Astrocyte (in vitro differentiated cells and primary cell): ENCODE measurements around the gene SCGB1D2. TPM values are rescaled to one million over a fixed set of nuclear protein-coding genes. Genes with fewer than 3 reads are reported as not detected.

Experiments used
- DNase-seq: peaks from one replicate; pipeline ENCODE4 v3.0.0-alpha.2; 2010; ENCODE audit warnings: low read depth
- FAIRE-seq: peaks from 2 replicates; lab custom pipeline; 2011; peaks lifted over from hg19 to GRCh38; lab: Jason Lieb, UNC
- H2AFZ ChIP-seq: 2 replicates; pipeline ENCODE4 v1.6.0; 2012; ENCODE audit warnings: low read depth, low read length, inconsistent platforms
- H3K27ac ChIP-seq: 2 replicates; pipeline ENCODE4 v1.5.1; 2011; ENCODE audit warnings: low read depth, low read length, inconsistent platforms
- H3K27me3 ChIP-seq: 2 replicates; pipeline ENCODE4 v1.6.0; 2011; ENCODE audit warnings: low read length, inconsistent platforms; ENCODE audit not compliant: insufficient read depth
- H3K36me3 ChIP-seq: 2 replicates; pipeline ENCODE4 v1.5.1; 2011; ENCODE audit warnings: low read length, inconsistent platforms; ENCODE audit not compliant: insufficient read depth
- H3K4me1 ChIP-seq: 2 replicates; pipeline ENCODE4 v1.5.1; 2011; ENCODE audit warnings: low read length, inconsistent platforms; ENCODE audit not compliant: insufficient read depth
- H3K4me2 ChIP-seq: 2 replicates; pipeline ENCODE4 v1.6.0; 2012; ENCODE audit warnings: low read length, inconsistent platforms
- H3K4me3 ChIP-seq: 2 replicates; pipeline ENCODE4 v1.5.1; 2011; ENCODE audit warnings: low read depth, mild to moderate bottlenecking, low read length, inconsistent platforms; ENCODE audit not compliant: insufficient read depth
- H3K79me2 ChIP-seq: 2 replicates; pipeline ENCODE4 v1.6.0; 2012; ENCODE audit warnings: mild to moderate bottlenecking, low read length, inconsistent platforms; ENCODE audit not compliant: insufficient read depth
- H3K9ac ChIP-seq: 2 replicates; pipeline ENCODE4 v1.6.0; 2012; ENCODE audit warnings: mild to moderate bottlenecking, low read length, inconsistent platforms
- H3K9me3 ChIP-seq: 2 replicates; pipeline ENCODE4 v1.5.1; 2012; ENCODE audit warnings: low read depth, mild to moderate bottlenecking, low read length, inconsistent platforms; ENCODE audit not compliant: insufficient read depth
- H4K20me1 ChIP-seq: 2 replicates; pipeline ENCODE4 v1.6.0; 2012; ENCODE audit warnings: low read length, inconsistent platforms; ENCODE audit not compliant: insufficient read depth
- H3K27ac Mint-ChIP-seq: one replicate; pipeline ENCODE4 v1.8.0; 2021; ENCODE audit warnings: mild to moderate bottlenecking, mixed read lengths; ENCODE audit not compliant: unreplicated experiment
- H3K27me3 Mint-ChIP-seq: one replicate; pipeline ENCODE4 v1.8.0; 2021; ENCODE audit warnings: low read depth, mixed read lengths; ENCODE audit not compliant: unreplicated experiment
- H3K36me3 Mint-ChIP-seq: one replicate; pipeline ENCODE4 v1.8.0; 2021; ENCODE audit warnings: low read depth, mixed read lengths; ENCODE audit not compliant: unreplicated experiment
- H3K4me1 Mint-ChIP-seq: one replicate; pipeline ENCODE4 v1.8.0; 2021; ENCODE audit warnings: low read depth, mixed read lengths; ENCODE audit not compliant: unreplicated experiment
- H3K4me3 Mint-ChIP-seq: one replicate; pipeline ENCODE4 v1.8.0; 2021; ENCODE audit warnings: mild to moderate bottlenecking, moderate library complexity, mixed read lengths; ENCODE audit not compliant: unreplicated experiment
- H3K9me3 Mint-ChIP-seq: one replicate; pipeline ENCODE4 v1.8.0; 2021; ENCODE audit warnings: mild to moderate bottlenecking, mixed read lengths; ENCODE audit not compliant: unreplicated experiment
- EZH2 ChIP-seq: IDR thresholded peaks from 2 replicates; pipeline ENCODE4 v1.6.1; 2012; ENCODE audit warnings: mild to moderate bottlenecking, low read length, inconsistent platforms; ENCODE audit not compliant: insufficient read depth
- total RNA-seq: library from RNA; stranded (reverse); gene quantifications from 2 replicates; pipeline ENCODE4 v1.2.1, GENCODE V29; 2021
- TF ChIP-seq, protein P1 (sequence below): IDR thresholded peaks from 2 replicates; pipeline ENCODE4 v1.5.1; 2011; ENCODE audit warnings: low read depth, mild to moderate bottlenecking, inconsistent platforms, low read length, moderate library complexity; ENCODE audit not compliant: insufficient read depth

SCGB1D2 gene
- total RNA-seq, 1 donor from 2014 or later, result not detected

- Histone ChIP-seq H3K4me1 (no peaks in the 10 kb centered on the region), H4K20me1 (no peaks in the 10 kb centered on the region), H3K9me3 (no peaks in the 10 kb centered on the region), H3K9ac (no peak overlapping the region), H3K36me3 (no peaks in the 10 kb centered on the region), H3K4me3 (no peak overlapping the region), H3K4me2 (no peak overlapping the region), H3K79me2 (no peaks in the 10 kb centered on the region), H3K27me3 (peaks cover 3% of the 10 kb centered on the region), H2AFZ (no peak overlapping the region), H3K27ac (no peak overlapping the region)
- Mint-ChIP-seq H3K4me1 (peaks cover 4% of the 10 kb centered on the region), H3K4me3 (no peak overlapping the region), H3K36me3 (no peaks in the 10 kb centered on the region), H3K27ac (no peak overlapping the region), H3K9me3 (peaks cover 10% of the 10 kb centered on the region), H3K27me3 (peaks cover 14% of the 10 kb centered on the region)
- TF ChIP-seq EZH2, result no peak
- TF ChIP-seq, protein P1, sequence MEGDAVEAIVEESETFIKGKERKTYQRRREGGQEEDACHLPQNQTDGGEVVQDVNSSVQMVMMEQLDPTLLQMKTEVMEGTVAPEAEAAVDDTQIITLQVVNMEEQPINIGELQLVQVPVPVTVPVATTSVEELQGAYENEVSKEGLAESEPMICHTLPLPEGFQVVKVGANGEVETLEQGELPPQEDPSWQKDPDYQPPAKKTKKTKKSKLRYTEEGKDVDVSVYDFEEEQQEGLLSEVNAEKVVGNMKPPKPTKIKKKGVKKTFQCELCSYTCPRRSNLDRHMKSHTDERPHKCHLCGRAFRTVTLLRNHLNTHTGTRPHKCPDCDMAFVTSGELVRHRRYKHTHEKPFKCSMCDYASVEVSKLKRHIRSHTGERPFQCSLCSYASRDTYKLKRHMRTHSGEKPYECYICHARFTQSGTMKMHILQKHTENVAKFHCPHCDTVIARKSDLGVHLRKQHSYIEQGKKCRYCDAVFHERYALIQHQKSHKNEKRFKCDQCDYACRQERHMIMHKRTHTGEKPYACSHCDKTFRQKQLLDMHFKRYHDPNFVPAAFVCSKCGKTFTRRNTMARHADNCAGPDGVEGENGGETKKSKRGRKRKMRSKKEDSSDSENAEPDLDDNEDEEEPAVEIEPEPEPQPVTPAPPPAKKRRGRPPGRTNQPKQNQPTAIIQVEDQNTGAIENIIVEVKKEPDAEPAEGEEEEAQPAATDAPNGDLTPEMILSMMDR, result no peak
- no peak for DNase-seq
- FAIRE-seq, result no peak
Measured at GRCh38 chr11:62237499-62237898, 4.5 kb upstream of the SCGB1D2 start.

- H3K36me3 Mint-ChIP-seq, result no peaks in the 10 kb centered on the region
- H2AFZ ChIP-seq, result no peak overlapping the region
- DNase-seq (no peak), FAIRE-seq (no peak)
- no peak for TF ChIP-seq EZH2
- TF ChIP-seq, protein P1, result no peak
- H3K4me3 Mint-ChIP-seq, result no peak overlapping the region
- no peaks in the 10 kb centered on the region for H3K79me2 ChIP-seq
- no peak overlapping the region for H3K27ac Mint-ChIP-seq
- H3K4me3 ChIP-seq, result no peak overlapping the region
- no peak overlapping the region for H3K27ac ChIP-seq
- no peaks in the 10 kb centered on the region for H3K4me1 Mint-ChIP-seq
- H3K4me2 ChIP-seq, result no peak overlapping the region
- peaks cover 3% of the 10 kb centered on the region for H3K27me3 ChIP-seq
- no peaks in the 10 kb centered on the region for H3K36me3 ChIP-seq
- no peaks in the 10 kb centered on the region for H3K9me3 ChIP-seq
- no peaks in the 10 kb centered on the region for H4K20me1 ChIP-seq
- peaks cover 19% of the 10 kb centered on the region for H3K27me3 Mint-ChIP-seq
- H3K9ac ChIP-seq, result no peak overlapping the region
- no peaks in the 10 kb centered on the region for H3K4me1 ChIP-seq
- peaks cover 10% of the 10 kb centered on the region for H3K9me3 Mint-ChIP-seq
Measured at GRCh38 chr11:62238151-62238550, 3.9 kb upstream of the SCGB1D2 start.

- H3K9me3 ChIP-seq, result no peaks in the 10 kb centered on the region
- Mint-ChIP-seq H3K27me3 (peaks cover 29% of the 10 kb centered on the region), H3K27ac (no peak overlapping the region), H3K9me3 (peaks cover 8% of the 10 kb centered on the region), H3K4me1 (no peaks in the 10 kb centered on the region), H3K36me3 (no peaks in the 10 kb centered on the region), H3K4me3 (no peak overlapping the region)
- no peak overlapping the region for H3K4me3 ChIP-seq
- no peak overlapping the region for H3K9ac ChIP-seq
- no peaks in the 10 kb centered on the region for H3K36me3 ChIP-seq
- H4K20me1 ChIP-seq, result no peaks in the 10 kb centered on the region
- H2AFZ ChIP-seq, result no peak overlapping the region
- H3K4me2 ChIP-seq, result no peak overlapping the region
- peaks cover 3% of the 10 kb centered on the region for H3K27me3 ChIP-seq
- no peak for TF ChIP-seq EZH2
- TF ChIP-seq, protein P1, result no peak
- no peak overlapping the region for H3K27ac ChIP-seq
- FAIRE-seq (no peak), DNase-seq (no peak)
- no peaks in the 10 kb centered on the region for H3K79me2 ChIP-seq
- H3K4me1 ChIP-seq, result no peaks in the 10 kb centered on the region
Measured at GRCh38 chr11:62241095-62241494, 944 bp upstream of the SCGB1D2 start.
